H9 (cell line): ENCODE measurements around the gene PLXNB2. TPM values are rescaled to one million over a fixed set of nuclear protein-coding genes. Genes with fewer than 3 reads are reported as not detected.
A peak's percentile ranks its signal among the peaks of the same experiment; 100 is the strongest.

Experiments used
- DNase-seq: peaks from one replicate; pipeline ENCODE4 v3.0.0-alpha.2; 2017
- H2AFZ ChIP-seq: one replicate; pipeline ENCODE4 v1.6.1; 2013; ENCODE audit warnings: mild to moderate bottlenecking, low read length, control low read depth, moderate library complexity
- H2AK5ac ChIP-seq: 2 replicates; pipeline ENCODE4 v1.6.1; 2013; ENCODE audit warnings: low read length, control low read depth, mixed read lengths; ENCODE audit not compliant: insufficient read length
- H2BK120ac ChIP-seq: one replicate; pipeline ENCODE4 v1.6.1; 2013; ENCODE audit warnings: low read depth, mild to moderate bottlenecking, low read length, control low read depth, inconsistent platforms; ENCODE audit not compliant: poor library complexity, severe bottlenecking
- H2BK12ac ChIP-seq: 2 replicates; pipeline ENCODE4 v1.6.1; 2013; ENCODE audit warnings: low read length, control low read depth, mixed read lengths, low read depth; ENCODE audit not compliant: insufficient read length
- H2BK15ac ChIP-seq: 2 replicates; pipeline ENCODE4 v1.6.1; 2013; ENCODE audit warnings: low read depth, low read length, control low read depth
- H2BK20ac ChIP-seq: one replicate; pipeline ENCODE4 v1.6.1; 2013; ENCODE audit warnings: low read depth, mild to moderate bottlenecking, low read length, control low read depth, inconsistent platforms; ENCODE audit not compliant: poor library complexity, severe bottlenecking
- H2BK5ac ChIP-seq: 2 replicates; pipeline ENCODE4 v1.6.1; 2013; ENCODE audit warnings: low read length, control low read depth, mixed read lengths; ENCODE audit not compliant: insufficient read length
- H3K14ac ChIP-seq: 2 replicates; pipeline ENCODE4 v1.6.1; 2013; ENCODE audit warnings: low read length, control low read depth; ENCODE audit not compliant: insufficient read depth
- H3K18ac ChIP-seq: 2 replicates; pipeline ENCODE4 v1.6.1; 2013; ENCODE audit warnings: low read depth, mild to moderate bottlenecking, mixed read lengths, low read length, control low read depth; ENCODE audit not compliant: insufficient read length
- H3K23ac ChIP-seq: 2 replicates; pipeline ENCODE4 v1.6.1; 2013; ENCODE audit warnings: low read length, control low read depth, mixed read lengths, low read depth; ENCODE audit not compliant: insufficient read length
- H3K23me2 ChIP-seq: 2 replicates; pipeline ENCODE4 v1.6.1; 2013; ENCODE audit warnings: low read depth, mild to moderate bottlenecking, mixed read lengths, low read length, control low read depth; ENCODE audit not compliant: insufficient read length, poor library complexity, severe bottlenecking
- H3K27ac ChIP-seq: 2 replicates; pipeline ENCODE4 v1.5.1; 2013; ENCODE audit warnings: low read length, control low read depth, mixed read lengths, low read depth; ENCODE audit not compliant: insufficient read length
- H3K27me3 ChIP-seq: 2 replicates; pipeline ENCODE4 v1.6.1; 2013; ENCODE audit warnings: low read length, control low read depth, inconsistent platforms; ENCODE audit not compliant: insufficient read depth
- H3K4ac ChIP-seq: 2 replicates; pipeline ENCODE4 v1.6.1; 2013; ENCODE audit warnings: low read depth, mild to moderate bottlenecking, control low read depth, inconsistent platforms, low read length, moderate library complexity
- H3K4me1 ChIP-seq: 2 replicates; pipeline ENCODE4 v1.6.1; 2013; ENCODE audit warnings: low read length, control low read depth, inconsistent platforms; ENCODE audit not compliant: insufficient read depth
- H3K4me2 ChIP-seq: 2 replicates; pipeline ENCODE4 v1.6.1; 2013; ENCODE audit warnings: low read length, control low read depth, mixed read lengths; ENCODE audit not compliant: insufficient read length, insufficient read depth
- H3K56ac ChIP-seq: 2 replicates; pipeline ENCODE4 v1.6.1; 2013; ENCODE audit warnings: low read depth, mild to moderate bottlenecking, mixed read lengths, low read length, control low read depth; ENCODE audit not compliant: insufficient read length
- H3K79me1 ChIP-seq: 2 replicates; pipeline ENCODE4 v1.6.1; 2013; ENCODE audit warnings: low read depth, mild to moderate bottlenecking, moderate library complexity, low read length, control low read depth, inconsistent platforms; ENCODE audit not compliant: insufficient read depth, poor library complexity, severe bottlenecking
- H3K79me2 ChIP-seq: 2 replicates; pipeline ENCODE4 v1.6.1; 2013; ENCODE audit warnings: low read length, control low read depth, inconsistent platforms; ENCODE audit not compliant: insufficient read depth
- H3K9ac ChIP-seq: 2 replicates; pipeline ENCODE4 v1.6.1; 2013; ENCODE audit warnings: low read length, control low read depth, mixed read lengths; ENCODE audit not compliant: insufficient read length; ENCODE audit errors: extremely low read depth
- H3K9me3 ChIP-seq: one replicate; pipeline ENCODE4 v1.6.1; 2013; ENCODE audit warnings: low read depth, low read length, inconsistent platforms; ENCODE audit not compliant: control insufficient read depth
- H3T11ph ChIP-seq: one replicate; pipeline ENCODE4 v1.6.1; 2013; ENCODE audit warnings: mild to moderate bottlenecking, low read length, control low read depth, inconsistent platforms
- H4K20me1 ChIP-seq: one replicate; pipeline ENCODE4 v1.6.1; 2013; ENCODE audit not compliant: control insufficient read depth, insufficient read length, insufficient read depth
- H4K5ac ChIP-seq: 2 replicates; pipeline ENCODE4 v1.6.1; 2013; ENCODE audit warnings: low read depth, mild to moderate bottlenecking, mixed read lengths, low read length, control low read depth; ENCODE audit not compliant: insufficient read length
- H4K8ac ChIP-seq: replicated peaks from 2 replicates; pipeline ENCODE4 v1.6.1; 2013; ENCODE audit warnings: low read length, control low read depth, mixed read lengths, low read depth; ENCODE audit not compliant: insufficient read length
- H4K91ac ChIP-seq: 2 replicates; pipeline ENCODE4 v1.6.1; 2013; ENCODE audit warnings: low read depth, mild to moderate bottlenecking, moderate library complexity, mixed read lengths, low read length, control low read depth; ENCODE audit not compliant: insufficient read length
- H3K27ac Mint-ChIP-seq, 3 experiments: 2 replicates in 2 of 3; 3 replicates in 1 of 3; pipeline ENCODE4 v1.8.0; 2020 to 2021; ENCODE audit warnings: mixed read lengths in 3 of 3, mild to moderate bottlenecking in 1 of 3, moderate library complexity in 1 of 3
- H3K27me3 Mint-ChIP-seq: 2 replicates; pipeline ENCODE4 v1.8.0; 2021; ENCODE audit warnings: low read depth, mild to moderate bottlenecking, moderate library complexity, mixed read lengths
- H3K36me3 Mint-ChIP-seq, 3 experiments: 2 replicates in 2 of 3; 3 replicates in 1 of 3; pipeline ENCODE4 v1.8.0; 2020 to 2021; ENCODE audit warnings: low read depth in 3 of 3, mixed read lengths in 3 of 3; ENCODE audit not compliant: insufficient read depth in 1 of 3
- H3K4me1 Mint-ChIP-seq, 2 experiments: 2 replicates each; pipeline ENCODE4 v1.8.0; 2020; ENCODE audit warnings: mixed read lengths in 2 of 2
- H3K4me3 Mint-ChIP-seq, 2 experiments: 2 replicates in 1 of 2; 3 replicates in 1 of 2; pipeline ENCODE4 v1.8.0; 2020 to 2021; ENCODE audit warnings: mild to moderate bottlenecking in 2 of 2, mixed read lengths in 2 of 2, moderate library complexity in 1 of 2
- H3K9me3 Mint-ChIP-seq, 2 experiments: 2 replicates in 1 of 2; 3 replicates in 1 of 2; pipeline ENCODE4 v1.8.0; 2020; ENCODE audit warnings: mild to moderate bottlenecking in 2 of 2, mixed read lengths in 2 of 2, moderate library complexity in 1 of 2
- WGBS: extraction: QIAGEN DNeasy Blood & Tissue Kit; methylation state at CpG from one replicate; pipeline ENCODE4 v1.1.7; 2013; ENCODE audit warnings: missing lambda C conversion rate, low lambda C conversion rate, mixed read lengths; ENCODE audit not compliant: insufficient read length; ENCODE audit errors: extremely low coverage; 5-methylcytosine and 5-hydroxymethylcytosine counted together
- total RNA-seq: library from RNA; stranded (reverse); gene quantifications from 2 replicates; pipeline ENCODE4 v1.2.1, GENCODE V29; 2021
- TF ChIP-seq, protein P1 (sequence below): fragments of 200-600 bp; sonication (generic); conservative IDR thresholded peaks from 3 replicates; pipeline ENCODE4 v1.8.0; 2021; ENCODE audit warnings: antibody characterized with exemption, mild to moderate bottlenecking

The PLXNB2 gene
- total RNA-seq, 1 experiment from 2014 or later, result 87.6 TPM

DNA sequence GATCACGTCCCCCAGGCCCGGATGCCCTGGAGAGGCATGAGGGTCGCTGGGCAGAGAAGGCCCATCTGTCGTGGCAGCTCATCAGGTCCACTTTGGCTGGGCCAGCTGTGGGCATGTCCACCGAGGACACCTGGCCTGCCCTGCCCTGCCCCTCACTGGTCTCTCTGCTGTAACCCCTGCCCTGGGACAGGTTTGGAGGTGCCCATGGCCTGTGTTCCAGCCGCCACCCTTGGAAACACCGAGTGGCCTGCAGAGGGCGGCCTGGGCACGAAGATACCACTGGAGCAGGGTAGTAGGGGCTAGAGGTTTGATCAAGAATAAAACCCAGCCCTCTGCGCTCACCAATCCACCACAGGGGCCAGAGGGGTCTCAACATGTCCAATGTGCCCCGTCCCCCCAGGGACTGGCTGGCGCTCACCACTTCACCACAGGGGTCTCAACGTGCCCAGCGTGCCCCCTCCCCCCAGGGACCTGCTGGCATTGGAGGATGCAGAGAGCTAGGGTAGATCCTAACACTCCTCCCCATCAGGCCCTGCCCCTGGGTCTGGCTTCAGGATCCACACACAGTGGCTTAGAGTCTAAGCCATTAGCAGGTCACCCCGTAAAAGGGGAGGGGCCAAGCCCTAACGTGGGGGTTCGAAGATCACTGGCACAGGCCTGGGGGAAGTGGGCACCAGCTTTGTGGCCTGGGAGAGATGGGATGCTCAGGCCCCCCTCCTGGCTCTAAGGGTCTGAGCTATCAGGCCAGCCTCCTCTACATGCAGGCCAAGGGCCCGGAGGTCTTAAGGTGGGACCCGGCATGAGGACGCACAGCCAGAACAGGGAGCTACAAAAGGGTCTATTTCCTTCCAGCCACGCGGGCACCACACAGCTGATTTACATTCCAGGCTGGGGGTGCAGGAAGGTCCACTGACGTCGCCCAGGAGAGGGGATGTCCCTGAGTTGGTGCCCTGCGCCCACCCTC lies 55.1 kb downstream of the PLXNB2 start:
- Histone ChIP-seq H3K27me3 (no peaks in the 10 kb centered on the region), H4K8ac (no peak overlapping the region), H4K20me1 (no peaks in the 10 kb centered on the region), H2BK12ac (no peak overlapping the region), H3K23me2 (peaks cover 15% of the 10 kb centered on the region), H3K79me2 (no peaks in the 10 kb centered on the region), H3K23ac (no peak overlapping the region), H2BK15ac (no peak overlapping the region), H3T11ph (no peak overlapping the region), H2BK120ac (no peak overlapping the region), H3K27ac (no peak overlapping the region), H3K9ac (no peak overlapping the region), H3K14ac (no peak overlapping the region), H3K18ac (no peak overlapping the region), H3K9me3 (no peaks in the 10 kb centered on the region), H3K79me1 (no peaks in the 10 kb centered on the region), H3K56ac (no peak overlapping the region), H2BK5ac (no peak overlapping the region), H3K4ac (no peak overlapping the region), H2AFZ (no peak overlapping the region), H2AK5ac (no peak overlapping the region), H4K91ac (no peak overlapping the region), H4K5ac (no peak overlapping the region), H3K4me1 (no peaks in the 10 kb centered on the region), H2BK20ac (no peak overlapping the region), H3K4me2 (peak overlapping the region; percentile 40)
- H3K4me1 Mint-ChIP-seq, result peaks cover 6 to 15% of the 10 kb centered on the region in 2 experiments
- H3K27me3 Mint-ChIP-seq, result peaks cover 1% of the 10 kb centered on the region; the same call in 1 of the 2 replicates
- peak overlapping the region; percentile 73 to 76 for H3K4me3 Mint-ChIP-seq
- H3K9me3 Mint-ChIP-seq, result no peaks in the 10 kb centered on the region; a peak in 1 of 5 replicates
- TF ChIP-seq, protein P1, sequence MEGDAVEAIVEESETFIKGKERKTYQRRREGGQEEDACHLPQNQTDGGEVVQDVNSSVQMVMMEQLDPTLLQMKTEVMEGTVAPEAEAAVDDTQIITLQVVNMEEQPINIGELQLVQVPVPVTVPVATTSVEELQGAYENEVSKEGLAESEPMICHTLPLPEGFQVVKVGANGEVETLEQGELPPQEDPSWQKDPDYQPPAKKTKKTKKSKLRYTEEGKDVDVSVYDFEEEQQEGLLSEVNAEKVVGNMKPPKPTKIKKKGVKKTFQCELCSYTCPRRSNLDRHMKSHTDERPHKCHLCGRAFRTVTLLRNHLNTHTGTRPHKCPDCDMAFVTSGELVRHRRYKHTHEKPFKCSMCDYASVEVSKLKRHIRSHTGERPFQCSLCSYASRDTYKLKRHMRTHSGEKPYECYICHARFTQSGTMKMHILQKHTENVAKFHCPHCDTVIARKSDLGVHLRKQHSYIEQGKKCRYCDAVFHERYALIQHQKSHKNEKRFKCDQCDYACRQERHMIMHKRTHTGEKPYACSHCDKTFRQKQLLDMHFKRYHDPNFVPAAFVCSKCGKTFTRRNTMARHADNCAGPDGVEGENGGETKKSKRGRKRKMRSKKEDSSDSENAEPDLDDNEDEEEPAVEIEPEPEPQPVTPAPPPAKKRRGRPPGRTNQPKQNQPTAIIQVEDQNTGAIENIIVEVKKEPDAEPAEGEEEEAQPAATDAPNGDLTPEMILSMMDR, result peak; percentile 71
- H3K27ac Mint-ChIP-seq, result no peak overlapping the region
- peaks cover 0 to 6% (median 3%) of the 10 kb centered on the region in 3 experiments; a peak in 3 of 7 replicates for H3K36me3 Mint-ChIP-seq
- WGBS, result no CpG with 5 or more reads among the region's 25 CpGs
- peak; percentile 87 for DNase-seq
